Heart left ventricle (tissue), 13 donors: ENCODE results near the gene WDR77.

Source experiments
- CTCF ChIP-seq, 12 donors: fragments of 200-600 bp; sonication (generic) in 4 of 12; IDR thresholded peaks; one replicate each; pipeline versions ENCODE4 v1.5.0 to v1.8.0; 2018 to 2022; ENCODE audit warnings: antibody characterized with exemption in 12 of 12, mild to moderate bottlenecking in 5 of 12
- POLR2A ChIP-seq, 2 donors: fragments of 450-650 bp; IDR thresholded peaks; one replicate each; pipeline ENCODE4 v1.6.1; 2017; ENCODE audit warnings: antibody characterized with exemption in 2 of 2, mild to moderate bottlenecking in 2 of 2, moderate library complexity in 2 of 2
- donor health status: ischemic (EF 13 %, LVEDD 7.1; RV severe dilation, severe dysfunction).
- donor health status: DM: no; HTN: yes; CAD: no.
- donor health status: DM: no; HTN: no; CAD: no.
- donor health status: ischemic (EF 25% LVEDD 6.9; RV normal size, moderate dysfunction).
- donor health status: ischemic (EF 25% LVEDD 5.7; RV mildly dilated, moderate dysfunction).
- donor health status: ischemic (EF 35%, LVEDD 5.7; RV mildly dilated, moderate dysfunction).
- donor health status: nonischemic (EF 11% LVEDD 7.7; RV severe dilation, severe dysfunction).
- donor health status: DM: yes; HTN: yes; CAD: no.
- donor health status: PGD.
- donor health status: ischemic (EF 29% LVEDD 5.4; RV normal size, mild dysfunction).
- donor health status: nonischemic (EF 23%, LVEDD 6.1; RV moderate dilation, normal function).

GRCh38 chr1:111407301-111407700, 41.8 kb downstream of the WDR77 start:
- no peak for TF ChIP-seq CTCF (IDR thresholded peaks at IDR 0.05)
- no peak for TF ChIP-seq POLR2A (IDR thresholded peaks at IDR 0.05)
